ENCODE data around the gene OLIG1.

The OLIG1 gene

DNA sequence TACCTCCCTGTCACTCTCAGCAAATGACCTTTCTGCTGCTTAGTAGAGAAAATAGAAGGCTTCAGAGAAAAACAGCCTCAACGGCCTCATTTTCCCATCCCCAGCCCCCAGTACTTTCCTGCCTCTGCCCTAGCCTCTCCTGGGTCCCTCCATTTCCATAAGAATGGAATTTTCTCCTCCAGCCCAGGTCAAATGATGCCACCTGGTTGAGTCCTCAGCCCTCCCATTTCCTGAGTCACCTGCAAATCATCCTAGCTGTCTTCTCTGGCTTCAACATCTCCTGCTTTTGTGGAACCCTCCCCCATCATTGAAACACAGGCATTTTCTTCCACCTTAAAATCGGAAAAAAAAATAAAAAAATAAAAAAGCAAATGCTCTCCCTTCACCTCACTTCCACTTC is 35.1 kb downstream of the OLIG1 start:
- no peak for DNase-seq

DNA sequence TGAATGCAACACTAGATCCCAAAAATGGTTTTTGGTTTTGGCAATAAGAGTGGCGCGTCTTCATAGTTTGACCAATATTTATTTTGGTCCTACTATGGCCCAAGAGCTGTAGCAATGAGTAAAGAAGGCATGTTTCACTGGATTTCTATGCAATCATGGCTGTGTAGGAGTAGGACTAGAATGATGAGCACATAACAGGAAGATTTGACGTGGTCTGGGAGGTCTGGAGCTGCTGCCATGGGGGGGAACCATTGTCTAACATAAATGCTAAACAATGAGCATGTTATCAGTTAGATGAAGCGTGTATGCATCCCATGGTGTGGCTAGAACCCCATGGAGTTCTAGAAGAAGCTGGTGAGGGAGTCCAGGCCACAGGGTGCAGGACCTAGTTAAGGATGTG is 38.3 kb downstream of the OLIG1 start:
- no peak for DNase-seq

DNA sequence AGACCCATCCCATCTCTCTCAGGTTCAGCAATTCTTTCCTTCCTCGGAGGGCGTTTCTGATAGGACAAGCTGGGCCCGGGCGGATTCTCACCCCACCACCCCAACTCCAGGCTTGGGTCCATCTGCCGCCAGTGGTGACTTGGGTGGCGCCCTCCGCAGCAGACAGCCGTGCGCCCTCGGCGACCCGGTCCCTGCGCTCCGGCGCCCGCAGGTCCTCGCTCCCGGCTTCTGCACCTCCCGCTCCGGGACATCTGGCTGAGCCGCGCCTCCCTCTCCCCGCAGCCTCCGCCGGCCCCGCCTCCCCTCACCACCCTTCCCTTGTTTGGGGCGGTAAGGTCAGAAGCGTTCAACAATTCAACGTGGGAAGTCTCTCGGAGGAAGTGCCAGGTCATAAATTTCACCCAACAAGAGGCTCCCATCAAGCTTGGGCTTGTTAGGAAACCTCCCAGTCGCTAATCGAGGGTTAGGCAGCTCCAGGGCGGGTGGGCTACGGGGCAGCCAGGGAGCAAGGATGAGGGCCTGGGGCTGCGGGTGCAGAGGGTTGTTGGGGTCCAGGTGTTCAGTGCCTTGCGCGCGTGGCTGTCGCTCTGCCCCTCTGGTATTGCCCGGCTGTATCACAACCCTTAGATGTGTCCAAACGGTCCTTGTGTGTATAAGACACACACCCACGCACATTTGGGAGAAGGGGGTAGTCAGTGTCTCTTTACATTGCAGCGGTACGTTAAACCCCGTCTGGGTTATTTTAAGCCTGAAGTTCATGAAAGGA is 39.8 kb downstream of the OLIG1 start:
- no peak for DNase-seq

DNA sequence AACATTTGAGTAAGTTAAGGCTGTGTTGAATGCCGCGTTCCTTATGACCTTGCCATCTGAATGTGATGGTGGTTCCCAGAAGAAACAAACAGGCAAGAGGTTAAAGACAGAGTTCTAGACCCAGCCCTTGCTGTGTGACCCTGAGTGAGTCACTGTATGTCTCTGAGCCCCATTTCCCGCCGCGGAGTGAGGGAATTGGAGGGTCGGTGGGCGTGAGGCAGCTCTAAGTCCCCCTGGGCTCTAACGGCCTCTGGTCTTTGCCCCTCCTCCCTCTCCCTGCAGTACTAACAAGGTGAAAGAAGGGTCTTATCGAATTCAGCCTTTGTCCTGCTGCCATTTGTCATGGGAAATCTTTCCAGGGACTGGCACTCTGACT is 40.4 kb downstream of the OLIG1 start:
- no peak for DNase-seq

DNA sequence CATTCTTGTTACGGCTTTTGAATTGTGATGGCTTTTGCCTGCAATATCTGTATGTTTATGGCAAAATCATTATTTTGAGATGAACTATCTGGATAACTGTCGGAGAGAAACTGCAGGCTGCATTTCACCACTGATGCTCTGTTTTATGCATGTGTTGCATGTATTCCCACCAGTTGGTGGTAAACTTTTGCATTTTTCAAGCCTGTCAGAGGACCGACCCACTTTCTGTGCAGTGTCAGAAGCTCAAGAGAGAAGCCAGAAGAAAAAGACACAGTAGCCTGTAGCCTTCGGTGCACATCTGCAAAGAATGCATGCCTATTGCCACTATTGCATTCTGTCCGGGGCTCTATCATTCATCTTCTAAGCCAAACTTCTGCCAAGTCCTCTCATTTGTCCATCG is 41.6 kb downstream of the OLIG1 start:
- DNase-seq, result no peak

DNA sequence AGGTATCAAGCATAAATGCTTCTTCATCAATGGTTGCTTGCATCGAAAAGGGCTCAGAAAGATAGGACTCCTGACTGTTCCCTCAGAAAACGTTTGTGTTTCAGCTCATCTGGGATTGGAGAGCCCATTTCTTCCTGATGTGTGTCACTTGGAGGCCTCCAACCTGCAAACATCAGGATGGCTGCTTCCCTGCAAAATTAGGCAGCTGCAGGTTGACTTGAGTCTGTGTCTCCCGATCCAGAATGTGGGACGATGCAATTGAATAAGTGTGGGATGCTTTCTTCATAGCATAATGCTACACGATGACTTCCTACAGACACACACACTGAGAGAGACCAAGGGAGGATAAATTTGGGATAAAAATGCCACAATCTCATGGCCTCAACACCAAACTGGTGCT is 42.2 kb downstream of the OLIG1 start:
- no peak for DNase-seq

DNA sequence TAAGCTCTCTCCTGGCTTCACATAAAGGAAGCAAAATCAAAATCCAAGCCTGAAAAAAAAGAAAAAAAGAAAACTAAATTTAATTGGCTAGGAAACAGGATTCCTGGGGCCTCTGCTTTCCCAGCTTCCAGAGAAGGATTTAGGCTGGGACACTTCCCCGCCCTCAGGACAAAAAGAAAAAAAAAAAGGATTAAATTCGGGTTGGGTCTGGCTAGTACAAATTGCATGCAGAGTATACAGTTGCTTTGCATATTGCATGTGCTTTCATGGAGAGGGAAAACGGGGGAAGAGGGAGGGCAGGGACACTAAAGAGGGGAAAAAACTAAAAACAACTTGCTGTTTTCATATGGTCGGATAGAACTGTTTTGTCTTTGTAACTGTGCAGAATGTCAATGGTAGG is 42.7 kb downstream of the OLIG1 start:
- DNase-seq, result no peak

DNA sequence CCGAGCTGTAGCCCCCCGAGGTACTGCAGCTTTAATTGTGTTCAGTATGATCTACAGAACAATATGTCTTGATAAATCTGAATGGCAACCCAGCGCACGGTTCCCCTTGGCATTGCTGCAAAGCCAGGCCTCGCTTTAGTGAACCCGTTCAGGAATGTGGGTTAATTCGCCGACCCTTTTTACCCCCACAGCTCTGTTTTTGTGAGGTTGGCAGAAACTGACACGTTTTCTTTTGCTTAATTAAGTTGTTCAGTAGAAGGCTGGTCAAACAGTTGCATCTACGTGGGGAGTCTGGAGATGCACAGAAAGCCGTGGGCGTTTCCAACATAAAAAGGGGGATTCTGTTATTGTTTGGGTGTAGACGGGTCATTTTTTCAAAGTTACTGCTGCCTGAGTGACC is 43.2 kb downstream of the OLIG1 start:
- no peak for DNase-seq

DNA sequence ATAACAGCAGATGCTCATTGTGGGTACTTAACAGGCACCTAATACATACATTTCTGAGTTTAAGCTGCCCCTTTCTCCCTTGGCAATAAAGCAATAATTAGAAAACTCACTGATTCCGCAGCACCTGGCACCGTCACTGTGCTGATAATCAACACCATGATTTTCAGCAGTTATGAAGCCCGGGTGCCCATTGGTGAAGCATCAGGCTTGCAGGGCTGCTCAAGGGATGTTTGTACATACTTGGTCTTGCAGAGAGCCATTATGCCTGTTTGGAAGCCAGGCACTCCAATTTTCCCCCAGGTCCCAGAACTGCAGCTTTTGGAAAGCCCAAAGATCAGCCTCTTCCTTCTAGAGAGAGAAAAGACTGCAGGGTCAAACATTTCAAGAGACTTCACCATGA is 44.3 kb downstream of the OLIG1 start:
- no peak for DNase-seq

DNA sequence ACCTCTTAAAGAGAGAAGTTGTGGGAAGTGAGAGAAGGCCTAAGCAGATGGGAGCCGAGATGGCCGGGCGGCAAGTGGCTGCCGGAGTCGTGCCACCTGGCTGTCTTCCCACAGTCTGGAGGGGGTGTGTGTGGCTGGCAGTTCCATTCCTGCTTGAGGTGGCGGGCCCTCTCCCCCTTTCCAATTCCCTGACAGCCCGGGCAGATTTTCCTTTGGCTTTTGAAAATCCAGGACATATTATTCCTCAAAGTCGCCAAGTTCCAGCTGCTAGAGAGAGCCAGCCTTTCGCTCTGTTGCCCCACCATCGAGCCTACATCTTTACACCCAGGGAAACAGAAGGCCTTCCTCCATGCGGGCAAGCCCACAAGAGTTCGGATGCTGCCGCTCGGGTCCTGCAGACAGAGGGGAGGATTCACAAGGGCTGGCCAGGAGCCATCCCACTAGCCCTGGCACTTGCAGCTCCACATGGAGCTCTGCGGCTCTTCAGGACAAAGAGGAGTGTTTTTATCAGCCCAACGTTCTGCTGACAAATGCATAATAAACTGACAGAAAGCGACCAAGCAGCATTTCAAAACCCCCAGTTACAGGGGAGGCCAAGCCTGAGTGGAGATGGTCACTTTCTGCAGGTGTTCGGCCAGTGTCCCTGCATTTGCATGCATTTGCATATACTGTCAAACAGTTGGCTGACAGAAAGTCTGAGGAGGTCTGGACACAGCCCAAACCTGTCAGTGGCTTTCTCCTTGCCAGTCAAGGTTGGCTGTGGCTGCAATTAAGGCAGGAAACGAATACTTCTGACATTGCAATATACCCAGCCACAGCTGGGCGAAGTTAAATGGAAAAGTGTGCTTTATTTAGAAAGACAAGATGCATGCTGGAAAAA is 45.9 kb downstream of the OLIG1 start:
- DNase-seq, result peak; percentile 75

DNA sequence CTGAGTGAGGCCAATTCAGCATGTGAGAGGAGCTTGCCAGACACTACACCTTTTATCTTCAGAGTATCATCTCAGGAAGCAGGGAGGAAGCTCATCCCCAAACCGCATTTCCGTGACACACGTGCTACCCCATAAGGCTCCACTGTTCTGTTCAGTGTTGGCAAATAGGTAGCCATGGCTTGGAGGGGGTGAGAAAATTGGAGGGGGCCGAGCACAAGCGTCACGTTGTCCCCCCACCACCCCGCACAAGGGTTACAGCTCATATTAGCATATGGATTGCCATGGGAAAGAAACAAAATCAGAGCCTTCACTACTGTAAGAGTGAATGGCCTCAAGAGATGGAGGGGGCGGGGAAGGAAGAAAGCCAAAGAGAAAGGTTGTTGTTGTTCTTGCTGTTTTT is 46.7 kb downstream of the OLIG1 start:
- DNase-seq, result peak; percentile 68

DNA sequence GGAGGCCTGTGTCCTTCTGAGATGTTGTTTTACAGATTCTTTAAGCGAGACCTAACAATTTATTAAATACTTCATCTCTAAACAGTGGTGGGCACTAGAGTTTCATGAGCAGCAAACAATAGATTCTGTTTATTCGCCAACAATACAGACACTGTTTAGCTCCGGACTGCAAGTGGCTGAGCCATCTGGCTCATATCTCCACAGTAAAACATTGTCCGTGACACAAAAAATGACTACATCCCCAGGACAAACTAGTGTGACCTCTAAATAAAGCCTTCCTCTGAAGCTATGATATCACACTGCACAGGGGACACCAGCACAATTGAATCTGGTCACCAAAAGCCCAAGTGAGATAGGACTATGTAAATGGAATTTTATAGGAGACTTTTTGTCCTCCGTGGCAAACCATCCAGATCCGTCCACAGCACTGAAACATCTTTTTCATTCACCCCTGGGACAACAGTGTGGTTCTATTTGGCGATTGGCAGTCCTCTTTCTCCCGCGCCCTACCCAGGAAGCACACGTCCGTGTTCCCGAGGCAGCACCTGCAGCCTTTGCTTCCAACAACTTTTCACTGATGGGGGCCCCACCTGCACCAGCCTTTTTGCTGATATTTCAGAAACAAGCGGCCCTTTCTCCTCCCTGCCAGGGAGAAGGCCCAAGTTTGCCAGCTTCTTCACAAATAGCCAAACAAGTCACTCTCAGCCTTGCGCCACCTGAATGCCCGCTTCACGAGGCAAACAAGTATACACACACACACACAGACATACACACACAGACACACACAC is 47.4 kb downstream of the OLIG1 start:
- DNase-seq, result peak; percentile 88
